LNCAP (cell line): ENCODE data around the gene DNAJC1.

ENCODE experiments used
- TF ChIP-seq, protein P1 (sequence below): fragments of 450-650 bp; IDR thresholded peaks from 2 replicates; pipeline ENCODE4 v1.5.1; 2017; ENCODE audit warnings: mild to moderate bottlenecking

Gene DNAJC1

GRCh38 chr10:21746118-21746517 lies 257.4 kb downstream of the DNAJC1 start:
- TF ChIP-seq, protein P1, sequence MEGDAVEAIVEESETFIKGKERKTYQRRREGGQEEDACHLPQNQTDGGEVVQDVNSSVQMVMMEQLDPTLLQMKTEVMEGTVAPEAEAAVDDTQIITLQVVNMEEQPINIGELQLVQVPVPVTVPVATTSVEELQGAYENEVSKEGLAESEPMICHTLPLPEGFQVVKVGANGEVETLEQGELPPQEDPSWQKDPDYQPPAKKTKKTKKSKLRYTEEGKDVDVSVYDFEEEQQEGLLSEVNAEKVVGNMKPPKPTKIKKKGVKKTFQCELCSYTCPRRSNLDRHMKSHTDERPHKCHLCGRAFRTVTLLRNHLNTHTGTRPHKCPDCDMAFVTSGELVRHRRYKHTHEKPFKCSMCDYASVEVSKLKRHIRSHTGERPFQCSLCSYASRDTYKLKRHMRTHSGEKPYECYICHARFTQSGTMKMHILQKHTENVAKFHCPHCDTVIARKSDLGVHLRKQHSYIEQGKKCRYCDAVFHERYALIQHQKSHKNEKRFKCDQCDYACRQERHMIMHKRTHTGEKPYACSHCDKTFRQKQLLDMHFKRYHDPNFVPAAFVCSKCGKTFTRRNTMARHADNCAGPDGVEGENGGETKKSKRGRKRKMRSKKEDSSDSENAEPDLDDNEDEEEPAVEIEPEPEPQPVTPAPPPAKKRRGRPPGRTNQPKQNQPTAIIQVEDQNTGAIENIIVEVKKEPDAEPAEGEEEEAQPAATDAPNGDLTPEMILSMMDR = no peak

DNA sequence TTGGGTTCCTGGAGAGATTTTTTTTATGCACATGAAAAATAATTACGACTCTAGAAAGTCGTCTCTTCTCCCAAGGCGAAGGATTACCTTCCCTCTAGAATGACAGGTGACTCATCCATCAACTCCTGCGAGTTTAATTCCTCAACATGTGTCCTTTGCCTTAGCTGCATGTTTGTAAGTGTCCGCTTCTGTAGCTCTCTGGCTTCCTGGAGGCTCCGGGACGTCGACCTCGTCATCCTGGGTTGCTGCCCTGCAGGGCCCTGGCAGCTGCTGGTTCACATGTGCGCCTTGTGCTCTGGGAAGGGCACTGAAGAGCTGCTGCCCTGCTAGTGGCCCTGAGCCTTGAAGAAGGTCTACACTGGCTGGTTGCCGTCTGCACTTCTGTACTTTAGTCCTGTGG lies 259.3 kb downstream of the DNAJC1 start:
- TF ChIP-seq, protein P1 = no peak

GRCh38 chr10:21742740-21743412 lies 260.7 kb downstream of the DNAJC1 start:
- TF ChIP-seq, protein P1 = no peak

GRCh38 chr10:21740989-21741388 lies 262.5 kb downstream of the DNAJC1 start:
- TF ChIP-seq, protein P1 = no peak

DNA sequence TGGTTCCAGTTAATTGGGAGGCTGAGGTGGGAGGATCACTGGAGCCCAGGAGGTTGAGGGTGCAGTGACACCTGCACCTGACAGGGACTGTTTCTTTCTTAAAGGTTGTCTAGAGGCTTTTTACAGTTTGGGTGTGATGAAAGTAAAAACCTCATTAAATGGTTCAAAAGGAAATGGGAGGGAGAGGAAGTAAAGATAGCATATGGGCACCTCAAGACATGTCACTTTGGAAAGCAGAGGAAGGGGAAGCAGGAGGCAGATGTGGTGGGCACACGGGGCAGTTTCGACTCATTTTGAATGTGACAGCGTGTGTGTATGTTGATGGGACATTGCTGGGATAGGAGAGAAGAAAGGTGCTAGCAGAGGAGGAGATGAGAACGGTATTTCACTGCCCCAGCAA lies 266.4 kb downstream of the DNAJC1 start:
- TF ChIP-seq, protein P1 = no peak

- TF ChIP-seq, protein P1 = no peak
Observed at GRCh38 chr10:21733710-21734109, 269.8 kb downstream of the DNAJC1 start.

GRCh38 chr10:21732067-21732772 lies 271.3 kb downstream of the DNAJC1 start:
- TF ChIP-seq, protein P1 = peak; percentile 89
